ENCODE measurements around the gene PSG6.

GRCh38 chr19:42857544-42857867 lies 60.2 kb downstream of the PSG6 start:
- no peak for TF ChIP-seq ZNF8 (CRISPR knock-in tag; IDR thresholded peaks at IDR 0.05)
- TF ChIP-seq PATZ1 (CRISPR knock-in tag; IDR thresholded peaks at IDR 0.05; ENCODE audit: borderline replicate concordance), result no peak
- no peak for TF ChIP-seq RARB (CRISPR knock-in tag; IDR thresholded peaks at IDR 0.05)
- no peak for TF ChIP-seq ZFP30 (CRISPR knock-in tag; IDR thresholded peaks at IDR 0.05)
- TF ChIP-seq CREB5 (CRISPR knock-in tag; IDR thresholded peaks at IDR 0.05; ENCODE audit: low read depth), result no peak
- no peak for TF ChIP-seq POU6F1 (CRISPR knock-in tag; IDR thresholded peaks at IDR 0.05; ENCODE audit: borderline replicate concordance, low read depth)
- no peak for TF ChIP-seq CSRNP3 (CRISPR knock-in tag; IDR thresholded peaks at IDR 0.05)
- TF ChIP-seq GLIS3 (CRISPR knock-in tag; IDR thresholded peaks at IDR 0.05), result no peak
- TF ChIP-seq ESRRG (CRISPR knock-in tag; IDR thresholded peaks at IDR 0.05), result no peak
- no peak for TF ChIP-seq ZFP3 (CRISPR knock-in tag; IDR thresholded peaks at IDR 0.05)
- no peak for TF ChIP-seq SNAI2 (CRISPR knock-in tag; IDR thresholded peaks at IDR 0.05)
- TF ChIP-seq OSR1 (CRISPR knock-in tag; IDR thresholded peaks at IDR 0.05), result no peak

All from SK-N-SH treated with all-trans-retinoic acid at 6 μM for 48 hours (cell line).